Neural cell (in vitro differentiated cells): Measurements from ENCODE around the gene PLXDC2.

ENCODE experiments used
- RAD21 ChIP-seq: fragments of 450-650 bp; conservative IDR thresholded peaks from 2 replicates; pipeline ENCODE4 v1.6.1; 2014; ENCODE audit warnings: antibody characterized with exemption, mild to moderate bottlenecking, moderate library complexity
- REST ChIP-seq: IDR thresholded peaks from 2 replicates; pipeline ENCODE4 v1.6.1; 2012; ENCODE audit warnings: borderline replicate concordance

GRCh38 chr10:20237091-20237570 is 420.9 kb downstream of the PLXDC2 start:
- TF ChIP-seq REST (no peak), RAD21 (no peak)
